CD4-positive, alpha-beta T cell (primary cell): ENCODE measurements around the gene RBP3. TPM values are rescaled to one million over a fixed set of nuclear protein-coding genes. Genes with fewer than 3 reads are reported as not detected.

Experiments
- ATAC-seq: fragments of 200-7000 bp; cut with Tn5 transposase; one replicate; pipeline ENCODE4 v1.10.0; 2022; ENCODE audit warnings: mild to moderate bottlenecking; ENCODE audit not compliant: poor library complexity
- CTCF ChIA-PET: fragments of 350-600 bp; sonication (Branson Sonifier 250); formaldehyde crosslinking; loops from one replicate; lab custom pipeline; 2021; ENCODE audit warnings: antibody characterized with exemption, inconsistent platforms; lab: Charles Lee
- POLR2A ChIA-PET: fragments of 350-600 bp; sonication (Branson Sonifier 250); formaldehyde crosslinking; loops from one replicate; lab custom pipeline; 2021; ENCODE audit warnings: antibody characterized with exemption, inconsistent platforms; lab: Charles Lee
- DNase-seq, 14 experiments: peaks; one replicate each; pipeline ENCODE4 v3.0.0-alpha.2; 2013 to 2020; ENCODE audit warnings: mixed read lengths in 2 of 14
- H3K27ac ChIP-seq, 2 donors: one replicate each; pipeline versions ENCODE4 v1.5.1 to v1.7.0; 2013; ENCODE audit warnings: low read length in 2 of 2, low read depth in 1 of 2, mild to moderate bottlenecking in 1 of 2
- H3K27me3 ChIP-seq, 2 experiments: 1 replicate in 1 of 2; 2 replicates in 1 of 2; pipeline versions ENCODE4 v1.6.1 to v1.7.0; 2013; ENCODE audit warnings: low read length in 2 of 2, control low read depth in 1 of 2, mild to moderate bottlenecking in 1 of 2, moderate library complexity in 1 of 2; ENCODE audit not compliant: insufficient read depth in 2 of 2, control insufficient read depth in 1 of 2
- H3K36me3 ChIP-seq: one replicate; pipeline ENCODE4 v1.6.1; 2013; ENCODE audit warnings: low read length, control low read depth; ENCODE audit not compliant: insufficient read depth
- H3K4me1 ChIP-seq: one replicate; pipeline ENCODE4 v1.6.1; 2013; ENCODE audit warnings: low read length, control low read depth; ENCODE audit not compliant: insufficient read depth
- H3K4me3 ChIP-seq: one replicate; pipeline ENCODE4 v1.5.1; 2013; ENCODE audit warnings: mild to moderate bottlenecking, low read length, moderate library complexity
- H3K9me3 ChIP-seq, 2 experiments: 1 replicate in 1 of 2; 2 replicates in 1 of 2; pipeline versions ENCODE4 v1.6.1 to v1.7.0; 2013; ENCODE audit warnings: low read length in 2 of 2, mild to moderate bottlenecking in 2 of 2, control low read depth in 1 of 2, moderate library complexity in 1 of 2; ENCODE audit not compliant: control insufficient read depth in 1 of 2, insufficient read depth in 1 of 2
- H3K27ac Mint-ChIP-seq: one replicate; pipeline ENCODE4 v1.8.0; 2020; ENCODE audit warnings: mixed read lengths
- H3K27me3 Mint-ChIP-seq: one replicate; pipeline ENCODE4 v1.8.0; 2021; ENCODE audit warnings: mixed read lengths
- H3K36me3 Mint-ChIP-seq: one replicate; pipeline ENCODE4 v1.8.0; 2021; ENCODE audit warnings: low read depth, mixed read lengths
- H3K4me1 Mint-ChIP-seq: one replicate; pipeline ENCODE4 v1.8.0; 2021; ENCODE audit warnings: low read depth, mixed read lengths
- H3K4me3 Mint-ChIP-seq: one replicate; pipeline ENCODE4 v1.8.0; 2020; ENCODE audit warnings: mild to moderate bottlenecking, mixed read lengths
- H3K9me3 Mint-ChIP-seq: one replicate; pipeline ENCODE4 v1.8.0; 2020; ENCODE audit warnings: mixed read lengths
- CTCF ChIP-seq: fragments of 200-600 bp; IDR thresholded peaks from one replicate; pipeline ENCODE4 v1.8.0; 2022; ENCODE audit warnings: antibody characterized with exemption, mild to moderate bottlenecking
- intact Hi-C, 2 experiments: fragments of 100-400 bp; cut with DNase I in 1 of 2; cut with micrococcal nuclease in 1 of 2; formaldehyde crosslinking; loops; one replicate each; pipeline versions ENCODE4 v1.15.1 to v1.9.0; 2023 to 2025; cut with DNase I, micrococcal nuclease
- total RNA-seq, 174 experiments: library from RNA in 2 of 174; stranded (reverse) in 2 of 174; gene quantifications; one replicate each; pipeline ENCODE4 v1.2.3 and lab custom pipeline; 2021 to 2026

Gene RBP3
- total RNA-seq, 2 experiments from 2014 or later: not detected

- POLR2A ChIA-PET: no interaction called here
- Mint-ChIP-seq H3K4me1 (no peaks in the 10 kb centered on the region), H3K4me3 (no peak overlapping the region), H3K9me3 (no peaks in the 10 kb centered on the region), H3K27ac (no peak overlapping the region), H3K36me3 (no peaks in the 10 kb centered on the region), H3K27me3 (peaks cover 3% of the 10 kb centered on the region)
- no peak for TF ChIP-seq CTCF
- Histone ChIP-seq H3K27me3 (peaks cover 0 to 2% of the 10 kb centered on the region in 2 experiments), H3K9me3 (no peaks in the 10 kb centered on the region), H3K4me3 (no peak overlapping the region), H3K36me3 (no peaks in the 10 kb centered on the region), H3K27ac (no peak overlapping the region), H3K4me1 (no peaks in the 10 kb centered on the region)
- DNase-seq (no peak), ATAC-seq (no peak)
- CTCF ChIA-PET: no interaction called here
- intact Hi-C loops: no loop called here
These were observed 26.5 kb upstream of the RBP3 start for GRCh38 chr10:47321521-47322195.

GRCh38 chr10:47322300-47323061 is 25.7 kb upstream of the RBP3 start, which contains the start of gene GDF2:
TSS of gene GDF2 (plus strand) at chr10:47322454. CDS start at chr10:47322669, 215 bp downstream.
- CTCF ChIA-PET: no interaction called here
- no peak within 1 kb of the TSS for H3K27ac Mint-ChIP-seq
- H3K4me3 Mint-ChIP-seq: no peak within 1 kb of the TSS
- intact Hi-C loops: no loop called here
- no peaks in the 10 kb centered on the region for H3K4me1 Mint-ChIP-seq
- TF ChIP-seq CTCF: no peak
- Histone ChIP-seq H3K4me1 (no peaks in the 10 kb centered on the region), H3K36me3 (no peaks in the 10 kb centered on the region), H3K27me3 (peaks cover 0 to 2% of the 10 kb centered on the region in 2 experiments), H3K9me3 (no peaks in the 10 kb centered on the region), H3K4me3 (no peak within 1 kb of the TSS), H3K27ac (no peak within 1 kb of the TSS)
- H3K36me3 Mint-ChIP-seq: no peaks in the 10 kb centered on the region
- no peak for ATAC-seq
- DNase-seq: no peak
- H3K9me3 Mint-ChIP-seq: no peaks in the 10 kb centered on the region
- POLR2A ChIA-PET: no interaction called here
- H3K27me3 Mint-ChIP-seq: peaks cover 3% of the 10 kb centered on the region

GRCh38 chr10:47323087-47323486 is 25.1 kb upstream of the RBP3 start:
- Histone ChIP-seq H3K9me3 (no peaks in the 10 kb centered on the region), H3K4me3 (no peak overlapping the region), H3K36me3 (no peaks in the 10 kb centered on the region), H3K4me1 (no peaks in the 10 kb centered on the region), H3K27me3 (peaks cover 0 to 2% of the 10 kb centered on the region in 2 experiments), H3K27ac (no peak overlapping the region)
- ChIA-PET POLR2A (no interaction called here), CTCF (no interaction called here)
- no peaks in the 10 kb centered on the region for H3K9me3 Mint-ChIP-seq
- no peak overlapping the region for H3K27ac Mint-ChIP-seq
- peaks cover 3% of the 10 kb centered on the region for H3K27me3 Mint-ChIP-seq
- DNase-seq (no peak), ATAC-seq (no peak)
- H3K4me3 Mint-ChIP-seq: no peak overlapping the region
- no peak for TF ChIP-seq CTCF
- H3K4me1 Mint-ChIP-seq: no peaks in the 10 kb centered on the region
- intact Hi-C loops: no loop called here
- H3K36me3 Mint-ChIP-seq: no peaks in the 10 kb centered on the region
